MM.1S (cell line): Measurements from ENCODE around the gene RNFT1.
"Not testable (repeated sequence)": the region's sequence is repeated elsewhere in the genome, so short reads cannot be mapped to it uniquely, and the experiment has no call there.

ENCODE experiments used
- EZH2 ChIP-seq: fragments of 300-600 bp; sonication (generic); optimal IDR thresholded peaks from 2 replicates; pipeline ENCODE3; 2017; ENCODE audit warnings: low read depth, mild to moderate bottlenecking, antibody characterized with exemption, low read length, mixed read lengths
- EZH2phosphoT487 ChIP-seq: fragments of 300-600 bp; sonication (generic); IDR thresholded peaks from 2 replicates; pipeline ENCODE4 v1.6.1; 2018; ENCODE audit warnings: antibody characterized with exemption, low read length
- TF ChIP-seq, protein P1 (sequence below): fragments of 300-600 bp; sonication (generic); IDR thresholded peaks from 2 replicates; pipeline ENCODE4 v1.5.1; 2016; ENCODE audit warnings: antibody characterized with exemption, low read length, mixed read lengths

DNA sequence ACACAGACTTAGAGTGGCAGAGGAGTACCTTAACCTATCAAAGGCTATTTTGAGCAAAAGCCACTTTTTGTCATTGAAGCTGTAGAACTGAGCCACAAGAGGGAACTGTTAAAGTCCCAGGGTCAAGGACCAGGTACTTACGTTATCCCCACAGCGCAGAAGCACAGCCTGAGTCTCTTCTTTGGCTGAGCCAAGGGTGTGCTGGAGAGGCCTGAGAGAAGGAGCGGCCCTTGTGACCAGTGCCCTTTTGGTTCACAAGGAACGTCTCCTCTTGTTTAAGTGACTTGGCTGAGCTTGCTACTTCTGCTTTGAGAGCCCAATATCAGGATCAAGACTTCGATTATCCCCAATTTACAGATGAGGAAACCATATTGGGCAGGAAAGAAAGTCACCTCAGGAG lies 40.0 kb upstream of the RNFT1 start:
- TF ChIP-seq, protein P1, sequence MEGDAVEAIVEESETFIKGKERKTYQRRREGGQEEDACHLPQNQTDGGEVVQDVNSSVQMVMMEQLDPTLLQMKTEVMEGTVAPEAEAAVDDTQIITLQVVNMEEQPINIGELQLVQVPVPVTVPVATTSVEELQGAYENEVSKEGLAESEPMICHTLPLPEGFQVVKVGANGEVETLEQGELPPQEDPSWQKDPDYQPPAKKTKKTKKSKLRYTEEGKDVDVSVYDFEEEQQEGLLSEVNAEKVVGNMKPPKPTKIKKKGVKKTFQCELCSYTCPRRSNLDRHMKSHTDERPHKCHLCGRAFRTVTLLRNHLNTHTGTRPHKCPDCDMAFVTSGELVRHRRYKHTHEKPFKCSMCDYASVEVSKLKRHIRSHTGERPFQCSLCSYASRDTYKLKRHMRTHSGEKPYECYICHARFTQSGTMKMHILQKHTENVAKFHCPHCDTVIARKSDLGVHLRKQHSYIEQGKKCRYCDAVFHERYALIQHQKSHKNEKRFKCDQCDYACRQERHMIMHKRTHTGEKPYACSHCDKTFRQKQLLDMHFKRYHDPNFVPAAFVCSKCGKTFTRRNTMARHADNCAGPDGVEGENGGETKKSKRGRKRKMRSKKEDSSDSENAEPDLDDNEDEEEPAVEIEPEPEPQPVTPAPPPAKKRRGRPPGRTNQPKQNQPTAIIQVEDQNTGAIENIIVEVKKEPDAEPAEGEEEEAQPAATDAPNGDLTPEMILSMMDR: not testable (repeated sequence)
- TF ChIP-seq EZH2, EZH2phosphoT487: not testable (repeated sequence)
